Stimulated activated CD4-positive, alpha-beta T cell treated with anti-CD3 and anti-CD28 coated beads, Interleukin-15, amount 100 ng/mL, for 24 hours (primary cell): Measurements from ENCODE around the gene MFSD6L.

Experiments
- DNase-seq: peaks from one replicate; pipeline ENCODE4 v3.0.0-alpha.2; 2020

Gene MFSD6L

DNA sequence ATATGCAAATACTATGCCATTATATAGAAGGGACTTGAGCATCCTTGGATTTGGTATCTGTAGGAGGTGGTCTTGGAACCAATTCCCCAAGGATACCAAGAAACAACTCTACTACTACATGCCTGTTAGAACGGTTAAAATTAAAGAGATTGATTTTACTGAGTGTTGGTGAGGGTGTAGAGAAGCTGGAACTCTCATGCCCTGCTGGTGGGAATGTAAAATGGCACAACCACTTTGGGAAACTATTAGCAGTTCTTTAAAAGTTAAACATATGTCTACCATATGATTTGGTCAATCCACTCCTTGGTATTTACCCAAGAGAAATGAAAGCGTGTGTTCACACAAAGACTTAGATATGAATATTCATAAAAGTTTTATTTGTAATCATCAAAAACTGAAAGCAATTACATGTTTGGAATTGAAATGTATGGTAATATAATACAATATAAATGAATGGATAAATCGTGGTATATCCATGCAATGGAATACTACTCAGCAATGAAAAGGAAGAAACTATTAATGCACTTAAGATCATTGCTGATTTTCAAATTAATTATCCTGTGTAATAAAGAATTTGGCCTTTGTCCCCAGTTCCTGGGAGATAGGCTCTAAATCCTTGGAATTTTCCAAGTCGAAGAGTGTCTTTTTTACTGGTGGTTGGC is 7.8 kb downstream of the MFSD6L start:
- DNase-seq = no peak

- DNase-seq = no peak
Measured at GRCh38 chr17:8789743-8790142, 9.4 kb downstream of the MFSD6L start.

DNA sequence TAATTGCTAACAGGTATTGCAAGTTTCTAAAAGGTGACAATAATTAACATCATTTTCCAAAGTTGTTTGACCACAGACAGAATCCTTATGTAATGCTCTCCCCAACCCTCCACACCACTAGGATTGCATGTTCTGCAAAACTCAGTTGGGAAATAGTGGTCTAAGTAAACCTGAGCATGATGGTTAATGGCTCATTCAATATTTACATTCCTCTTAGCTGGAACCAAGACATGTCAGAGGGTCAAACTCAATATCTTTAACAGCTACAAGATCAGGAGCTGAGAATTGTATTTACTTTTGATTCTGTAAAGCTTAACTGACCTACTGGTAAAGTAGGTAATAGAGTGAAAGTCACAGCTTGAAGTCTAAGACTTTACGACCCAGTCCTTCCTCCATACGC is 10.2 kb downstream of the MFSD6L start:
- DNase-seq = no peak

- peak; percentile 80 for DNase-seq
Measured at GRCh38 chr17:8785547-8786413, 13.4 kb downstream of the MFSD6L start.

GRCh38 chr17:8782176-8782575 is 17.0 kb downstream of the MFSD6L start:
- no peak for DNase-seq

DNA sequence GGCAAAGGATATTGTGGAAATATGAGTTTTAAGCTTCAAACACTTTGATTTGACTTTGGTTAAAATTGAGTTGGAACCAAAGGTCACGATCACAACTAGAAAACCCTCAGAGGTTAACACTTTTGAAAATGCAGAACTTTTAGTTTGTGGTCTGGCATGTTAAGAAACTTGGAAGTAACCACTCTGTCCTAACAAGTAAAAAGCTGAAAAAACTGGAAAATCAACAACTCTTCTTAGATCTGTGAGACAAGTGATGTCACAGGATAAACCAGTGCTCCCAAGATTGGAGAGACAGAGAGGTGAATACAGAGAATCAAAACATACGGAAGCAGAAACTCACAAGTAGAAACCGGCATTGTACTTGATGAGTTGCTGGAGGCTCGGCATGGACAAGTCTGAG is 17.4 kb downstream of the MFSD6L start:
- DNase-seq = no peak

DNA sequence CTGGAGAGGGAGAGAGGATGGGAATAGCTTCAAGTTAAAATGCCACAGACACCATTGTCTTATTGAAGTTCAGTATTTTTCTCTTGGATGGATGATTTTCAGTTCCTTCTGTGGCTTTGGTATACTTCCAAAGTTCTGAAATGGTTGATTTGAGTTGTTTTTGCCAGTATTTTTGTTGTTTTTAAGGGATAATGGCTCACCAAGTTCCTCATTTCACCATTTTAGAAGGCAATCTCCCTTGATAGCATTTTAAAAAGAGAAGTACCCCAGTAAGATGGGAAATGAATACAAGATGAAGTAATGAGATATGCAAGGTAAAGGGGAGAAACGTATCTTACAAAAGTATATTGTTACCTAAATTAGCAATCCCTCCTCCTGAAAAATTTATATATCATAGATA is 22.3 kb downstream of the MFSD6L start:
- no peak for DNase-seq

GRCh38 chr17:8776248-8776647 is 22.9 kb downstream of the MFSD6L start:
- DNase-seq = no peak

DNA sequence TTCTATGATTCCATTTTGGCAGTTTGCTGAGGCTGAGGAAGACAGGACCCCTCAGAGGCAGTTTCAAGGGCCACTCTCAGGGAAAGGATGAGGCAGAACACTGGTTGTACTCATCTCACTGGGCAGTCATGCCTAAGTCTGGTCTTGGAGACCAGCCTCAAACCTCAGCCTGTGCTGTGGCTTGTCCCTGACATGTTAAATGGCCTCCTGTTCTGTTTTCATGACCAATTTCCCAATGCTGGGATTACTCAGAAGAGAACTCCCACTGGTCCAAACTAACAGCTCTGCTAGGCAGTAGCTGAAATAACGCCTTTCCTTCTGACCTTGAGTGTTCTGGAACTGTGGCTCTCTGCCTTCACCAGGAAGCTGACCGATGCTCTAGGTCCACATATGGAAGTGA is 32.4 kb downstream of the MFSD6L start:
- DNase-seq = no peak

GRCh38 chr17:8762012-8762411 is 37.2 kb downstream of the MFSD6L start:
- no peak for DNase-seq

DNA sequence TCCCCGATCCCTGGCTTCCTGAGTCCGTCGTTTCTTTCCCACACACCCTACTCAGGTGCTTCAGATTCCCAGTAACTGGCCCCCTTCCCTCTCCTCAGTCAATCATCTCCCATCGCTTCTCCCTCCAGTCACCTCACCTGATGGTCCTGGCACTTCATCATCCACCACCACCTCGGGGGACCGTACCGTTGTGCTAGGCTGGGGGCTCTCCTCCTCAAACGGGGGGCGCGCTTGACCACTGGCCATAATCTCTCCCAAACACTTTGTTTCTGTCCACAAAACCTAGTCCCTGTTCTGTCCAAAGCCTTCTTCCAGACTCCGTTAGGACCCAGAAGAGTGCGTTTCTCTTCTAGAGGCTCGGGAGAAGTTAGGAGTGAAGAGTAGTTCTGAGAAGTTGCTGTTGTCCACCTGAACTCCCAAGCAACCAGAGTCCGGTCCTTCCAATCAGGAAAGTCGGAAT is 41.0 kb downstream of the MFSD6L start, which contains the start of gene SPDYE4:
Gene SPDYE4, minus strand, starts transcription at position 410 of the 460 bp plus-strand sequence. Its CDS starts 164 bp downstream, at position 246.
- no peak for DNase-seq

DNA sequence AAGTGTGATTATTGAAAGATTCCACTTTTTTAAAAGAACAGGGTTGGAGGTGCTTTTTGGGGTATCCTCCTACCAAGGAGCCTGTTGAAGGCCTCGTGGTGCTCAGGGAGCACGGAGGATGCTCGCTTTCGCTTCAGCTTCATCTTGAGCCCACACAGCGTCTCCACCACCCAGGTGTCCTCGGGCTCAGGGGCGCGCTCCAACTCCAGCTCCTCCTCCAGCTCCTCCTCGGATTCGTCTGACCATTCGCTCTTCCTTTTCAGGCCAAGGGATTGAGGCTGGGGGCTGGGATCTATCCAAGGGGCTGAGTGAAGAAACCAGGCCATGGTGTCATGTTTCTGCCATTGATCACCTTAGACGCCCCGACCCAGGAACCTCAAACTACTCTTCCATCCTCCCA is 42.0 kb downstream of the MFSD6L start:
- no peak for DNase-seq

DNA sequence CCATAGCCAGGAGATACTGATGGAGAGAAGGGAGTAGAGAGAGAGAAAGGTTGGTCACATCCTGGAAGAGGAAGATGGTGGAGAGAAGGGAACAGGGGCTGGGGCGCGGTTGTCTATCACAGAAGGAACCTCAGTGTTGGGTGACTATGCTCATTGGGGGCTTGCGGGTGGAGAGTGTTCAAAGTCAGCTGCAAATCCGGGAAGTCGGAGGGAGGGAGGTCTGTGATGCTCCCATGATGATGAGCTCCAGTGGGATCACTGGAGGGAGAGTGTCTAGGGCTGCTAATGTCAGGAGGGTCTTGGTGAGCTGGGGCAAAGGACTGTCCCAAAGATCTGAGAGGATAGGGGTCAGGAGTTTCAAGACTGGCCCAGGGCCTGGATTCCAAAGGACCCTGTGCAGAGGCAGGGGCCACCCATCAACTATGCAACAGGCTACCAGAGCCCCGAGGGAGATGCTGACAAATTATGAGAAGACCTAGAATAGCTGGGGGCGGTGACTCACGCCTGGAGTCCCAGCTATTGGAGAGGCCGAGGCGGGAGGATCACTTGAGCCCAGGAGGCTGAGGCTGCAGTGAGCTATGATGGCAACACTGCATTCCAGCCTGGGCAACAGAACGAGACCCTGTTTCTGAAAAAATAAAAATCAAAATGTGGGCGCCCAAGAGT is 43.4 kb downstream of the MFSD6L start:
- DNase-seq = no peak

- DNase-seq = no peak
Measured at GRCh38 chr17:8754890-8755289, 44.3 kb downstream of the MFSD6L start.

- no peak for DNase-seq
Measured at GRCh38 chr17:8753976-8754440, 45.2 kb downstream of the MFSD6L start.

DNA sequence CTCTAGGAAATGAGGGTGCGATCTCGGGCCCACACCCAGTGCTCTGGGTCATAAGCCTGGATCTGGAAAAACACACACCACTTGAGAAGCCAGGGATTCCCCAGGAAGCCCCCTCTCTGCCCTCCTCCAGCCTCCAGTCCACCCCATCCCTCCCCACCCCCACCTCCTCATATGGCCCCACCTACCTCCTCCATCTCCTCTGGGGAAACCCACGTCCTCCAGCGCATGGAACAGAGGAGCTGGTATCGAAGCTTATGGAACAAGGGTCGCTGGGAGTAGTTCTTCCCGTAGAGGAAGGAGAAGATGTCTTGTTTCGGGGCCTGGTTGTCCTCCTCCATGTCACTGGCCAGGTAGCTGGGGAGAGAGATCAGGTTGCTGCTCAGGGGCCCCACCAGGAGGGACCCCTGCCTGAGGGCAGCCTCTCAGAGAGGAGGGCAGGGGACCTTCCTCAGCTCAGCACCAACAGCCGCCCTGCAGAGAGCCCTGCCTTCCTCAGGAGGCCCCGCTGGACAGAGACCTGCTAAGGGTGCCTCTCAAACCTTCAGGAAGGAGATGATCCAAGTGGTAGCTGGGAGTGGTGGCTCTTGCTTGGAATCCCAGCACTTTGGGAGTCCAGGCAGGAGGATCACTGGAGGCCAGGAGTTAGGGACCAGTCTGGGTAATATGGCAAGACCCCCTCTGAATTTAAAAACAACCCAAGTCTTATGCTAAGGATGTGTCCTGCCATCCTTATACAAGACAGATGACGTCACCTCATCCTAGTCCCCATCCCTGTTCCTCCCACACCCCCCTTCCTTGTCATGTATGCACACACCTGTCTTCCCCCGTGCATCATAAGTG is 45.8 kb downstream of the MFSD6L start:
- DNase-seq = no peak

GRCh38 chr17:8749616-8750015 is 49.5 kb downstream of the MFSD6L start:
- no peak for DNase-seq

- DNase-seq = no peak
Measured at GRCh38 chr17:8747742-8748141, 51.4 kb downstream of the MFSD6L start.
